ENCODE measurements around the gene EGFL7. TPM values are rescaled to one million over a fixed set of nuclear protein-coding genes. Genes with fewer than 3 reads are reported as not detected.
A peak's percentile ranks its signal among the peaks of the same experiment; 100 is the strongest.

Gene EGFL7
- total and polyA plus RNA-seq, 10 of the 15 experiments (the other 5 are each of a cell fraction or from before 2014, with no cell fraction given): 0.06 to 0.46 (median 0.19) TPM; not detected in 5

DNA sequence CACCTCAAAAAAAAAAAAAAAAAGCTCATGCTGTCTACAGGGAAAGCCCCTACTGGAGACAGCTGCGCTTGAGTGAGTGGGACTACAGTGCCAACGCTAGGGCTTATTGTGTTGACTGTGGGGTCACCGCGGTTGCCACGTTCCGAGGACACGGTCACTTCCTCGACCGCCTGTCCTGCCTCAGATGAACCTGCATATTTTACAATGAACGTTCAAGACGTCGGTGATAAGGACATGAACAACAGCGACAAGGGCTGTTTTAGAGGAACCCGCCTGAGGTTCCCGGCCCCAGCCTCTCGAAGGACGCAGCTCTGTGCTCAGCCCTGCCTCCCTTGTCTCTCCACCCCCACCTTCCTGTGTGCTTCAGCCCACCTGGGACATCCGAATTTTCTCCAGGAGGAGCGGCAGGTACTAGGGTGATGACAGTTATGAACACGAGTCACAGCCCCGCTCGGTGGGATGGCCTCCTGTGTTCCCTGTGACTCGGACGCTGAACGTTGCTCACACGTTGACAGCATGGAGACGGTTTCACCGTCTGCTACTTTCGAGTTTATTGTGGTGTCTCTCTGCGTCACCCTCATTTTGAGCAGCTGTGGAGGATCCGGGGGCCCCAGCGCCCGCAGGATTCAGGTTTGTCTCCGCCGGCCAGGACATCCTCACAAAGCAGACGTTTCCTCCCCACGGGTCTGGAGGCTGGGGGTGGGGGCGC, 38.4 kb downstream of the EGFL7 start (continued):
- TF ChIP-seq RB1 (IDR thresholded peaks at IDR 0.05; ENCODE audit: borderline replicate concordance) (0 out of 2 replicates have a peak, but pooled peaks have one; percentile 40), ZNF207 (IDR thresholded peaks at IDR 0.05; ENCODE audit: borderline replicate concordance) (0 out of 2 replicates have a peak, but pooled peaks have one; percentile 28), MTA2 (IDR thresholded peaks at IDR 0.05; ENCODE audit: low read depth) (peak; percentile 75; the same call in 1 of the 2 replicates), USF1 (IDR thresholded peaks at IDR 0.05; ENCODE audit: borderline replicate concordance, extremely low read length, insufficient read depth, low read depth, low read length) (no peak), ASH2L (IDR thresholded peaks at IDR 0.05; ENCODE audit: borderline replicate concordance, low read depth) (no peak), WRNIP1 (IDR thresholded peaks at IDR 0.05; ENCODE audit: borderline replicate concordance, low read depth, low read length) (no peak), EED (IDR thresholded peaks at IDR 0.05; ENCODE audit: low read depth) (no peak; the same call in 1 of the 2 replicates), E2F8 (IDR thresholded peaks at IDR 0.05; ENCODE audit: low read depth, partially characterized antibody) (no peak), MEF2A (IDR thresholded peaks at IDR 0.05; ENCODE audit: insufficient read depth, low read depth, low read length) (no peak), BACH1 (IDR thresholded peaks at IDR 0.05; ENCODE audit: borderline replicate concordance) (peak; percentile 11; the same call in 1 of the 2 replicates), FOS (IDR thresholded peaks at IDR 0.05; ENCODE audit: borderline replicate concordance, extremely low read depth, insufficient read length) (no peak), MEF2B (IDR thresholded peaks at IDR 0.05; ENCODE audit: partially characterized antibody, poor library complexity, severe bottlenecking) (peak; percentile 39), E2F4 (IDR thresholded peaks at IDR 0.05; ENCODE audit: low read depth, low read length) (no peak)
- TF ChIP-seq, protein P1, sequence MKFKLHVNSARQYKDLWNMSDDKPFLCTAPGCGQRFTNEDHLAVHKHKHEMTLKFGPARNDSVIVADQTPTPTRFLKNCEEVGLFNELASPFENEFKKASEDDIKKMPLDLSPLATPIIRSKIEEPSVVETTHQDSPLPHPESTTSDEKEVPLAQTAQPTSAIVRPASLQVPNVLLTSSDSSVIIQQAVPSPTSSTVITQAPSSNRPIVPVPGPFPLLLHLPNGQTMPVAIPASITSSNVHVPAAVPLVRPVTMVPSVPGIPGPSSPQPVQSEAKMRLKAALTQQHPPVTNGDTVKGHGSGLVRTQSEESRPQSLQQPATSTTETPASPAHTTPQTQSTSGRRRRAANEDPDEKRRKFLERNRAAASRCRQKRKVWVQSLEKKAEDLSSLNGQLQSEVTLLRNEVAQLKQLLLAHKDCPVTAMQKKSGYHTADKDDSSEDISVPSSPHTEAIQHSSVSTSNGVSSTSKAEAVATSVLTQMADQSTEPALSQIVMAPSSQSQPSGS (IDR thresholded peaks at IDR 0.05; ENCODE audit: low read length): no peak
- TF ChIP-seq, protein P2, sequence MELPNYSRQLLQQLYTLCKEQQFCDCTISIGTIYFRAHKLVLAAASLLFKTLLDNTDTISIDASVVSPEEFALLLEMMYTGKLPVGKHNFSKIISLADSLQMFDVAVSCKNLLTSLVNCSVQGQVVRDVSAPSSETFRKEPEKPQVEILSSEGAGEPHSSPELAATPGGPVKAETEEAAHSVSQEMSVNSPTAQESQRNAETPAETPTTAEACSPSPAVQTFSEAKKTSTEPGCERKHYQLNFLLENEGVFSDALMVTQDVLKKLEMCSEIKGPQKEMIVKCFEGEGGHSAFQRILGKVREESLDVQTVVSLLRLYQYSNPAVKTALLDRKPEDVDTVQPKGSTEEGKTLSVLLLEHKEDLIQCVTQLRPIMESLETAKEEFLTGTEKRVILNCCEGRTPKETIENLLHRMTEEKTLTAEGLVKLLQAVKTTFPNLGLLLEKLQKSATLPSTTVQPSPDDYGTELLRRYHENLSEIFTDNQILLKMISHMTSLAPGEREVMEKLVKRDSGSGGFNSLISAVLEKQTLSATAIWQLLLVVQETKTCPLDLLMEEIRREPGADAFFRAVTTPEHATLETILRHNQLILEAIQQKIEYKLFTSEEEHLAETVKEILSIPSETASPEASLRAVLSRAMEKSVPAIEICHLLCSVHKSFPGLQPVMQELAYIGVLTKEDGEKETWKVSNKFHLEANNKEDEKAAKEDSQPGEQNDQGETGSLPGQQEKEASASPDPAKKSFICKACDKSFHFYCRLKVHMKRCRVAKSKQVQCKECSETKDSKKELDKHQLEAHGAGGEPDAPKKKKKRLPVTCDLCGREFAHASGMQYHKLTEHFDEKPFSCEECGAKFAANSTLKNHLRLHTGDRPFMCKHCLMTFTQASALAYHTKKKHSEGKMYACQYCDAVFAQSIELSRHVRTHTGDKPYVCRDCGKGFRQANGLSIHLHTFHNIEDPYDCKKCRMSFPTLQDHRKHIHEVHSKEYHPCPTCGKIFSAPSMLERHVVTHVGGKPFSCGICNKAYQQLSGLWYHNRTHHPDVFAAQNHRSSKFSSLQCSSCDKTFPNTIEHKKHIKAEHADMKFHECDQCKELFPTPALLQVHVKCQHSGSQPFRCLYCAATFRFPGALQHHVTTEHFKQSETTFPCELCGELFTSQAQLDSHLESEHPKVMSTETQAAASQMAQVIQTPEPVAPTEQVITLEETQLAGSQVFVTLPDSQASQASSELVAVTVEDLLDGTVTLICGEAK (IDR thresholded peaks at IDR 0.05; ENCODE audit: borderline replicate concordance): no peak

Measured in GM12878 (cell line).